ENCODE measurements around the gene WDFY3.

Gene WDFY3

DNA sequence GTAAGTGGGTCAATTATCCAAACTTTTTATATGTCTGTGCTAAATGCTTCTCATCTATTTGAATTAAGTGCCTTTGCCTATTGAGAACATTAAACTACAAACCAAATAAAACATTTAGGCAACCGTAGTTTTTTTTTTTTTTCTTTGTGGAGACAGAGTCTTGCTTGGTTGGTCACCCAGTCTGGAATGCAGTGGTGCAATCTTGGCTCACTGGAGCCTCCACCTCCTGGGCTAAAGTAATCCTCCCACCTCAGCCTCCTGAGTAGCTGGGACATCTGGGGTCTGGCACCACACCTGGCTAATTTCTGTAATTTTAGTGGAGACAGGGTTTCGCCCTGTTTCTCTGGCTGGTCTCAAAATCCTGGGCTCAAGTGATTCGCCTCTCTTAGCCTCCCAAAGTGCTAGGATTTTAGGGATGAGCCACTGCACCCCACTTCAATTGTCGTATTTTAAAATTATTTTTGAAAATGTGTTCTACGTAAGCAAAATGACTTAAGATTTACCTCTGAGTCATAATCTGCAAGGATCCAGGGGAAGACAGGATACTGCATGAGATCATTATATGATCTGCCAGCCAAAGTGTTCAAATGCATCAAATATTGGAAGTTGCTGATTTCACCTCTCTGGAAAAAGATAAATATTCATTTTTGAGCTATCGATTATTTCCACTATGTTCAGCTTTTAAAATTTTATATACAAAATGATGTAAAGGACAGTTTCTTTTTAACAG lies 257.9 kb downstream of the WDFY3 start:
- no peak for TF ChIP-seq RAD21 (IDR thresholded peaks at IDR 0.05; ENCODE audit: low read depth)
- TF ChIP-seq, protein P1, sequence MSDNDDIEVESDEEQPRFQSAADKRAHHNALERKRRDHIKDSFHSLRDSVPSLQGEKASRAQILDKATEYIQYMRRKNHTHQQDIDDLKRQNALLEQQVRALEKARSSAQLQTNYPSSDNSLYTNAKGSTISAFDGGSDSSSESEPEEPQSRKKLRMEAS (IDR thresholded peaks at IDR 0.05), result no peak
- 0 out of 2 replicates have a peak, but pooled peaks have one; percentile 37 for TF ChIP-seq CEBPB (IDR thresholded peaks at IDR 0.05)
- no peak for TF ChIP-seq TAF1 (IDR thresholded peaks at IDR 0.05; ENCODE audit: low read depth)
- no peak for TF ChIP-seq YY1 (IDR thresholded peaks at IDR 0.05; ENCODE audit: low read depth)
- TF ChIP-seq EP300 (IDR thresholded peaks at IDR 0.05; ENCODE audit: borderline replicate concordance), result no peak

DNA sequence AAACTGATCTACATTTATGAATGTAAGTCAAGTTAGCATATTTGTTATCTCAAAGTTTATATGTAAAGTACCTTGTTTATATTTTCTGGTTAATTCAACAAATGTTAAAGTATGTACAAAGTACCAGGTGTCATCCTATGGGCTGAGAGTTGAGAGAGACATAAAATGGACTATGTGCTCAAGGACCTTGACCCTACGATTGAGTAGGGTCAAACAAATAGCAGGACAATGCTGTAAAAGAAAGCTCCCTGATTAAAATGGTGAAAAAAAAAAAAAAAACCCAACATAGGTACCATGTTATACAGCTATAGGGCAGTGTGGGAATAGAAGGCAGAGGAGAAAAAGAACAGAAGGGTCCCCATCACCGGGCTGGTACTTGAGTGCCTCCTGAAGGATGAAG lies 260.2 kb downstream of the WDFY3 start:
- no peak for TF ChIP-seq EP300 (IDR thresholded peaks at IDR 0.05; ENCODE audit: borderline replicate concordance)
- TF ChIP-seq, protein P1 (IDR thresholded peaks at IDR 0.05), result no peak
- TF ChIP-seq TEAD4 (IDR thresholded peaks at IDR 0.05), result no peak
- no peak for TF ChIP-seq TCF12 (IDR thresholded peaks at IDR 0.05; ENCODE audit: low read depth)
- TF ChIP-seq NFIC (IDR thresholded peaks at IDR 0.05), result no peak
- no peak for TF ChIP-seq EGR1 (IDR thresholded peaks at IDR 0.05)
- TF ChIP-seq, protein P2, sequence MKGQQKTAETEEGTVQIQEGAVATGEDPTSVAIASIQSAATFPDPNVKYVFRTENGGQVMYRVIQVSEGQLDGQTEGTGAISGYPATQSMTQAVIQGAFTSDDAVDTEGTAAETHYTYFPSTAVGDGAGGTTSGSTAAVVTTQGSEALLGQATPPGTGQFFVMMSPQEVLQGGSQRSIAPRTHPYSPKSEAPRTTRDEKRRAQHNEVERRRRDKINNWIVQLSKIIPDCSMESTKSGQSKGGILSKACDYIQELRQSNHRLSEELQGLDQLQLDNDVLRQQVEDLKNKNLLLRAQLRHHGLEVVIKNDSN (IDR thresholded peaks at IDR 0.05), result no peak
- no peak for TF ChIP-seq FOXM1 (IDR thresholded peaks at IDR 0.05; ENCODE audit: borderline replicate concordance, low read depth)

DNA sequence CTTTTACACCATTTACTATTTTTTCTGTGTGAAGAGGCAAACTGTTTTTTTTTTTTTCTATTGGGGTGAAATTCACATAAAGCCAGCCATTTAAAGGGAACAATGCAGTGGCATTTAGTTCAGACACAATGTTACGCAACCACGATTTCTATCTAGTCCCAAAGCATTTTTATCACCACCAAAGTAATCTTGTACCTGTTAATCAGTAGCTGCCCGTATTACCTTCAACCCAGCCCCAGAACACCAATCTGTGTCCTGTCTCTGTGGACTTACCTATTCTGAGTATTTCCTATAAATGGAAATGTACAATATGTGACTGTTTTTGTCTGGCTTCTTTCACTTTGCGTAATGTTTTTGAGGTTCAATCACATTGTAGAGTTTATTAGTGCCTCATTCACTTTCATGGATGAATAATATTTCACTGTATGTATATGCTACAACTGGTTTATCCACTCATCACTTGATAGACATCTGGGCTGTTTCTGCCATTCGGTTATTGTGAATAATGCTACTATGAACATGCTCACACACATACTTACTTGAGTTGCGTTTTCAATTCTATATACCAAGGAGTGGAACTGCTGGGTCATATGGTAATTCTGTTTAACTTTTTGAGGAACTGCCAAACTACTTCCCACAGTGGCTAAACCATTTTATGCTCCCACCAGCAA lies 267.4 kb downstream of the WDFY3 start:
- TF ChIP-seq CEBPB (IDR thresholded peaks at IDR 0.05) (peak; percentile 60), ZBTB7A (IDR thresholded peaks at IDR 0.05; ENCODE audit: low read depth) (no peak)

DNA sequence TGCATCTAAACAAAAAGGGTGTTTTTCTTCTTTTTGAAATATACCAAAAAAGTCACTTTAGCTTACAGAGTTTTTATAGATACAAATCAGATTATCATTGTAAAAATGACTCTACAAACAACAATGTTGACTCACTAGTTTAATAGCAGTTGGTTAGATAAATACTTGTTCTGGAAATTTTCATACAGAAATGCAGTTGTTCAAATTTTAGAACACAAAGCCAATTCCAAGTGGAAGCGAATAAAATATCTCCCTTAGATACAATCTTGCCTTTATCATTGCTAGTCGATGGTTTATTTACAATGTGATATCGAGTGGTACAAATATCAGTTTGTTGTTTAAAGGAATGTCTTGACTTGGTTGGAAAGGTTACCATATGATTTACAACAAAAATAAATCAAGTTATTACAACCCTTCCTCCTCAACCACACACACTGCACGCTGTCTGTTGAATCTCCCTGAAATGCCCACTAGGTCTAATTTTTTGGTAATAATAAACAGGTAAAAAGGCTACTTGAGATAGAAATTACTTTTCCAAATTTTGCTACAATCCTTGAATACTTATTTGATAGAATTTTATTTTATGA lies 268.8 kb downstream of the WDFY3 start:
- TF ChIP-seq CEBPB (IDR thresholded peaks at IDR 0.05) (no peak), ZBTB7A (IDR thresholded peaks at IDR 0.05; ENCODE audit: low read depth) (no peak), TEAD4 (IDR thresholded peaks at IDR 0.05) (no peak), YY1 (IDR thresholded peaks at IDR 0.05; ENCODE audit: low read depth) (no peak), CREB1 (IDR thresholded peaks at IDR 0.05; ENCODE audit: low read depth) (no peak), NFIC (IDR thresholded peaks at IDR 0.05) (no peak)
- TF ChIP-seq, protein P3, sequence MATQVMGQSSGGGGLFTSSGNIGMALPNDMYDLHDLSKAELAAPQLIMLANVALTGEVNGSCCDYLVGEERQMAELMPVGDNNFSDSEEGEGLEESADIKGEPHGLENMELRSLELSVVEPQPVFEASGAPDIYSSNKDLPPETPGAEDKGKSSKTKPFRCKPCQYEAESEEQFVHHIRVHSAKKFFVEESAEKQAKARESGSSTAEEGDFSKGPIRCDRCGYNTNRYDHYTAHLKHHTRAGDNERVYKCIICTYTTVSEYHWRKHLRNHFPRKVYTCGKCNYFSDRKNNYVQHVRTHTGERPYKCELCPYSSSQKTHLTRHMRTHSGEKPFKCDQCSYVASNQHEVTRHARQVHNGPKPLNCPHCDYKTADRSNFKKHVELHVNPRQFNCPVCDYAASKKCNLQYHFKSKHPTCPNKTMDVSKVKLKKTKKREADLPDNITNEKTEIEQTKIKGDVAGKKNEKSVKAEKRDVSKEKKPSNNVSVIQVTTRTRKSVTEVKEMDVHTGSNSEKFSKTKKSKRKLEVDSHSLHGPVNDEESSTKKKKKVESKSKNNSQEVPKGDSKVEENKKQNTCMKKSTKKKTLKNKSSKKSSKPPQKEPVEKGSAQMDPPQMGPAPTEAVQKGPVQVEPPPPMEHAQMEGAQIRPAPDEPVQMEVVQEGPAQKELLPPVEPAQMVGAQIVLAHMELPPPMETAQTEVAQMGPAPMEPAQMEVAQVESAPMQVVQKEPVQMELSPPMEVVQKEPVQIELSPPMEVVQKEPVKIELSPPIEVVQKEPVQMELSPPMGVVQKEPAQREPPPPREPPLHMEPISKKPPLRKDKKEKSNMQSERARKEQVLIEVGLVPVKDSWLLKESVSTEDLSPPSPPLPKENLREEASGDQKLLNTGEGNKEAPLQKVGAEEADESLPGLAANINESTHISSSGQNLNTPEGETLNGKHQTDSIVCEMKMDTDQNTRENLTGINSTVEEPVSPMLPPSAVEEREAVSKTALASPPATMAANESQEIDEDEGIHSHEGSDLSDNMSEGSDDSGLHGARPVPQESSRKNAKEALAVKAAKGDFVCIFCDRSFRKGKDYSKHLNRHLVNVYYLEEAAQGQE (IDR thresholded peaks at IDR 0.05; ENCODE audit: low read depth), result no peak

DNA sequence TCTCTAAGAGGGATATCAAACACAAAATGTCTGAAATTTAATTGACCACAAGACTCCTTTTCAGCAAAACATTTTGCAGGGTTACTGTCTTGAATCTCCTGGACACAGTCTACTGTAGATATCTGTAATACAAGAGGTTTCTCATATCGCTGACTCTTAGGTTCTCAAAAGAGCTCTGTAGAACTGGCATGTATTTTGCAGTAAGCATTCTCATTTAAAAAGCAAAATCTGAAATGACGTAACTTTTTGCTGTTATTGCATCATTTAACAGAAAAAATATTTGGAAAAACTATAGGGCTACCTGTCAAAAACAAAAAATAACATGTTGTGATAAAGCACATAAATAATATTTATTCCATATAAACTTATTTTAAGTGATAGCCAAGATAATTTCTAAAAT lies 269.3 kb downstream of the WDFY3 start:
- TF ChIP-seq CEBPB (IDR thresholded peaks at IDR 0.05) (peak; percentile 60; the same call in 1 of the 2 replicates), TAF1 (IDR thresholded peaks at IDR 0.05; ENCODE audit: low read depth) (no peak)

DNA sequence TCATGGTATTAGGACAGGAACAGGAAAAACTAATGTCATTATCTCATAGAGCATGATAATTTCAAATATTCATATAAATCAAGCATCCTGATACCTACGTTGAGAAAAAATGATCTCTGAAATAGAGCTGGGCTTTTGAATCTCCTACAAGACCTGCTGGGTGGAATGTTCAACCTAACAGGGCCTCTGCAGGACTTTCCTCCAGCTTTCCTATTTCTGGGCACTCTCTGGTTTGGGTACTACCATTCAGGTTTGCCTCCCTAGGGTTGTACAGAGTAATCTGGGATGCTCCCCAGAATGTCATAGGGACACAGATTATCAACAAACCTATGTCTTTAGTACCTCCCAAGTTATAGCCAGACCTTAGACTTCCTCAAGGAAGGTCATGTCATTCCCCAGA lies 274.7 kb downstream of the WDFY3 start:
- TF ChIP-seq, protein P2 (IDR thresholded peaks at IDR 0.05), result no peak
- TF ChIP-seq, protein P1 (IDR thresholded peaks at IDR 0.05), result no peak
- TF ChIP-seq FOXM1 (IDR thresholded peaks at IDR 0.05; ENCODE audit: borderline replicate concordance, low read depth), result no peak
- no peak for TF ChIP-seq TAF1 (IDR thresholded peaks at IDR 0.05; ENCODE audit: low read depth)
- TF ChIP-seq NFIC (IDR thresholded peaks at IDR 0.05), result no peak
- TF ChIP-seq EGR1 (IDR thresholded peaks at IDR 0.05), result no peak
- no peak for TF ChIP-seq TCF12 (IDR thresholded peaks at IDR 0.05; ENCODE audit: low read depth)
- TF ChIP-seq, protein P3 (IDR thresholded peaks at IDR 0.05; ENCODE audit: low read depth), result no peak
- no peak for TF ChIP-seq ZBTB7A (IDR thresholded peaks at IDR 0.05; ENCODE audit: low read depth)
- TF ChIP-seq YY1 (IDR thresholded peaks at IDR 0.05; ENCODE audit: low read depth), result no peak
- TF ChIP-seq CREB1 (IDR thresholded peaks at IDR 0.05; ENCODE audit: low read depth), result no peak
- TF ChIP-seq TEAD4 (IDR thresholded peaks at IDR 0.05), result no peak
- no peak for TF ChIP-seq RAD21 (IDR thresholded peaks at IDR 0.05; ENCODE audit: low read depth)
